CD8-positive, alpha-beta memory T cell (primary cell): Measurements from ENCODE around the gene SPDYC. TPM values are rescaled to one million over a fixed set of nuclear protein-coding genes. Genes with fewer than 3 reads are reported as not detected.

Source experiments
- CTCF ChIA-PET: fragments of 350-600 bp; sonication (Branson Sonifier 250); formaldehyde crosslinking; loops from one replicate; lab custom pipeline; 2021; ENCODE audit warnings: antibody characterized with exemption; lab: Charles Lee
- POLR2A ChIA-PET: fragments of 350-600 bp; sonication (Branson Sonifier 250); formaldehyde crosslinking; loops from one replicate; lab custom pipeline; 2021; ENCODE audit warnings: antibody characterized with exemption; lab: Charles Lee
- DNase-seq, 5 donors: peaks; one replicate each; pipeline versions ENCODE4 v3.0.0 to v3.0.0-alpha.2; 2020 to 2022; ENCODE audit warnings: mixed read lengths in 1 of 5
- H3K27ac ChIP-seq: one replicate; pipeline ENCODE4 v1.7.0; 2013; ENCODE audit warnings: low read depth, mild to moderate bottlenecking, low read length, moderate library complexity
- H3K27me3 ChIP-seq: 2 replicates; pipeline ENCODE4 v1.7.0; 2013; ENCODE audit warnings: low read length, mild to moderate bottlenecking; ENCODE audit not compliant: insufficient read depth, poor library complexity, severe bottlenecking
- H3K36me3 ChIP-seq: 2 replicates; pipeline ENCODE4 v1.7.0; 2013; ENCODE audit warnings: mild to moderate bottlenecking, low read length, moderate library complexity; ENCODE audit not compliant: insufficient read depth
- H3K4me1 ChIP-seq: 2 replicates; pipeline ENCODE4 v1.7.0; 2013; ENCODE audit warnings: mild to moderate bottlenecking, low read length, moderate library complexity; ENCODE audit not compliant: insufficient read depth
- H3K4me3 ChIP-seq: 2 replicates; pipeline ENCODE4 v1.7.0; 2013; ENCODE audit warnings: mild to moderate bottlenecking, low read length
- H3K9me3 ChIP-seq: 2 replicates; pipeline ENCODE4 v1.7.0; 2013; ENCODE audit warnings: mild to moderate bottlenecking, low read length
- H3K27ac Mint-ChIP-seq, 8 donors: one replicate each; pipeline ENCODE4 v1.8.0; 2020 to 2021; ENCODE audit warnings: mixed read lengths in 8 of 8, mild to moderate bottlenecking in 6 of 8, inconsistent platforms in 3 of 8, moderate library complexity in 3 of 8
- H3K27me3 Mint-ChIP-seq, 2 donors: one replicate each; pipeline ENCODE4 v1.8.0; 2020 to 2021; ENCODE audit warnings: mixed read lengths in 2 of 2, mild to moderate bottlenecking in 1 of 2, moderate library complexity in 1 of 2
- H3K36me3 Mint-ChIP-seq, 3 donors: one replicate each; pipeline ENCODE4 v1.8.0; 2020 to 2021; ENCODE audit warnings: mixed read lengths in 3 of 3, inconsistent platforms in 1 of 3, mild to moderate bottlenecking in 1 of 3
- H3K4me1 Mint-ChIP-seq, 3 donors: one replicate each; pipeline ENCODE4 v1.8.0; 2020 to 2021; ENCODE audit warnings: mixed read lengths in 3 of 3, inconsistent platforms in 1 of 3, mild to moderate bottlenecking in 1 of 3
- H3K4me3 Mint-ChIP-seq, 7 donors: one replicate each; pipeline ENCODE4 v1.8.0; 2020 to 2021; ENCODE audit warnings: mixed read lengths in 7 of 7, mild to moderate bottlenecking in 6 of 7, moderate library complexity in 4 of 7, inconsistent platforms in 2 of 7
- H3K9me3 Mint-ChIP-seq, 5 donors: one replicate each; pipeline ENCODE4 v1.8.0; 2020 to 2022; ENCODE audit warnings: mixed read lengths in 5 of 5, mild to moderate bottlenecking in 3 of 5, moderate library complexity in 2 of 5, inconsistent platforms in 1 of 5
- polyA plus RNA-seq: library from polyadenylated mRNA; unstranded; fragments of 300-500 nt; fragmentation: Illumina TruSeq; gene quantifications from one replicate; pipeline ENCODE4 v1.2.3, GENCODE V29; 2021
- total RNA-seq, 2 experiments: library from RNA; stranded (reverse); gene quantifications; one replicate each; pipeline ENCODE4 v1.2.3, GENCODE V29; 2021

The SPDYC gene
- total and polyA plus RNA-seq, 3 experiments from 2014 or later: not detected

- Histone ChIP-seq H3K4me1 (peaks cover 31% of the 10 kb centered on the region), H3K27ac (no peak overlapping the region), H3K9me3 (no peaks in the 10 kb centered on the region), H3K36me3 (peaks cover 49% of the 10 kb centered on the region), H3K27me3 (no peaks in the 10 kb centered on the region), H3K4me3 (no peak overlapping the region)
- CTCF ChIA-PET: interaction anchor here (0.6 to 1.7 kb wide), 6 partner anchors 10 to 120 kb away, joined by 3 to 5 read pairs (median 4); partner anchors contain the start of genes CAPN1, FAU, MRPL49 and TM7SF2
- POLR2A ChIA-PET: interaction anchor here (1.0 to 1.8 kb wide), 2 partner anchors 10 to 14 kb away, joined by 4 to 11 read pairs; partner anchors contain the start of genes FAU, MRPL49 and ZNHIT2
- peak in 1 of 5 donors; percentile 24 for DNase-seq
- H3K9me3 Mint-ChIP-seq: no peaks in the 10 kb centered on the region
- H3K36me3 Mint-ChIP-seq: peaks cover 0 to 78% (median 5%) of the 10 kb centered on the region in 3 donors
- H3K27me3 Mint-ChIP-seq: peaks cover 0 to 4% of the 10 kb centered on the region in 2 donors
- peaks cover 33 to 52% (median 36%) of the 10 kb centered on the region in 3 donors for H3K4me1 Mint-ChIP-seq
- peak overlapping the region in 7 of 8 donors; percentile 6 to 84 (median 50) for H3K27ac Mint-ChIP-seq
- H3K4me3 Mint-ChIP-seq: peak overlapping the region in 4 of 7 donors; percentile 54 to 100 (median 96)
Measured at GRCh38 chr11:65131895-65132237, 38.2 kb upstream of the SPDYC start.

DNA sequence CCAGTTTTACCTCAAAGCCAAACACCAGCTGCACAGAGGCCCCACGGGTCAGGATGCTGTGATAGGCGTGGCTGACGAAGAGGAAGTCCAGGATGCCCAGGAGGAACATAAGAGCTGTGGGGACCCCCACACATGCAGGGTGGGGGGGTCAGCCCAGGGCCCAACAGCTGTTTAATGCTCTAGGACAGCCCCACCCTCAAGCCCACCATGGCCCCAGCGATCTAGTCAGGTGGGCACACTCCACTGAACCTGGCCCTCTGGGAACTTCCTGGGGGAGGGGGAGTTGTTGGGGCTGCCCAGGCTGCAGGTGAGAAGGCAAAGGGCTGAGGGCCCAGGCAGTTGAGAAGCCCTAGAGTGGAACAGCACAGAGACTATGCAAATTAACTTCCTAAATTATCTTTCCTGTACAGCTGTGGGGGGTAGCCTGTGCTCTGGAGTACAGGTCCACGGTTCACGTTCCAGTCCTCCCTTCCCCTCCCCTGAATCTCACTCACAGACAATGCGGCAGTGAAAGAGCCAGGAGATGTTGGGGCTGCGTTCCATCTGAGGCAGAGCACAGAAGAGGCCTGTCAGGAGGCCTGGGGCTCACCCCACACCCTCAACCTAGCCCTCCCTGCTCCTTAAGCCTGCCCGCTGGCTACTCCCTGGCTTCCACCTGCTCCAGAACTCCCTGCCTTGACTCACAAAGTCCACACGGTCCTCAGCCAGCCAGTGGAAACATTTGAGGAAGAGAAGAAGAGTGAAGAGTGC lies 37.6 kb upstream of the SPDYC start:
- Histone ChIP-seq H3K36me3 (peaks cover 44% of the 10 kb centered on the region), H3K4me1 (peaks cover 31% of the 10 kb centered on the region), H3K4me3 (peak overlapping the region; percentile 99), H3K27ac (no peak overlapping the region), H3K27me3 (no peaks in the 10 kb centered on the region), H3K9me3 (no peaks in the 10 kb centered on the region)
- Mint-ChIP-seq H3K36me3 (peaks cover 0 to 73% (median 4%) of the 10 kb centered on the region in 3 donors), H3K4me3 (peak overlapping the region; percentile 71 to 100 (median 98)), H3K9me3 (no peaks in the 10 kb centered on the region), H3K27ac (peak overlapping the region in 7 of 8 donors; percentile 51 to 100 (median 99)), H3K27me3 (peaks cover 0 to 4% of the 10 kb centered on the region in 2 donors), H3K4me1 (peaks cover 33 to 52% (median 36%) of the 10 kb centered on the region in 3 donors)
- DNase-seq: peak in 1 of 5 donors; percentile 44
- POLR2A ChIA-PET: interaction anchor here (1.8 to 4.0 kb wide), 2 partner anchors 10 to 11 kb away, joined by 11 to 60 read pairs; partner anchors contain the start of genes FAU and MRPL49
- CTCF ChIA-PET: interaction anchor here (0.6 to 1.7 kb wide), 4 partner anchors 11 to 120 kb away, joined by 3 to 5 read pairs (median 4); partner anchors contain the start of genes FAU, MRPL49, TM7SF2 and ZNHIT2

DNA sequence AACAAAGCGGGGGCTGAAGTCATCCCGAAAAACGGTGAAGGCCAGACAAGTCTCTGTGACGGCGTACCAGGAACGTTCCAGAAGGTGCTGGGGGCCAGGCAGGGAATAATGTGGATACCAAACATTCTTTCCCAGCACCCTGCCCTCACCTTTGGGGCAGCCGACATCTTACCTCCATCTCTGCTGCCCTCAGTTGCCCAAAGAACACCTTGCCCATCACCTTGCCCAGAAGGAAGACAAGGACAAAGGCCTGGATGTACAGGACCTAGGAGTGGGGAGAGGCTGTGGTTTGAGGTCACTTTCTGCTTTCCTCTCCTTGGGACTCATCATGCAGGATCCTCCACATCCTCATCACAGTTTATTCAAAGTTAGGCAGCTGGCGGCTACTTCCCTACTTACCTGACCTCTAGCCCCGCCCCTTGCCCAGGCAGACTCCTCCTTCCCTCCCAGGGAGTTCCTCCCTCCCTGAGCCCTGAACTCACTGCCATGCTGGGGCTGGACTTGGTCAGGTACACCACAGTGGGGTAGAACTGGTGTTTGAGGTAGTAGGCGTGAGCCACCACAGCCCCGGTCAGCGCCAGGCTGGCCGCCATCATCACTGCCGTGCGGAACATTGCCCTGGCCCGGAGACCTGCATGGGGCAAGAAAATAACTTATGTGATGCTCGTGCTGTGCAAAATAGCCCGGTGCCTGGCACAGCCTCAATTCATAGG lies 36.9 kb upstream of the SPDYC start:
- peak overlapping the region; percentile 94 to 100 (median 98) for H3K4me3 Mint-ChIP-seq
- peaks cover 44% of the 10 kb centered on the region for H3K36me3 ChIP-seq
- H3K27me3 ChIP-seq: no peaks in the 10 kb centered on the region
- no peaks in the 10 kb centered on the region for H3K9me3 Mint-ChIP-seq
- DNase-seq: peak in 3 of 5 donors; percentile 31 to 57 (median 49)
- ChIA-PET POLR2A (interaction anchor here (0.6 to 4.0 kb wide), 4 partner anchors 11 to 463 kb away, joined by 3 to 60 read pairs (median 22); partner anchors contain the start of genes FAU, MRPL49, TM7SF2 and ZNHIT2), CTCF (interaction anchor here (2.1 to 2.2 kb wide), 2 partner anchors 11 to 182 kb away, joined by 7 read pairs; partner anchors contain the start of genes CDC42EP2, FAU and MRPL49)
- peak overlapping the region; percentile 99 for H3K4me3 ChIP-seq
- H3K27ac Mint-ChIP-seq: peak overlapping the region; percentile 98 to 100 (median 100)
- peaks cover 31% of the 10 kb centered on the region for H3K4me1 ChIP-seq
- peaks cover 35 to 52% (median 36%) of the 10 kb centered on the region in 3 donors for H3K4me1 Mint-ChIP-seq
- no peaks in the 10 kb centered on the region for H3K9me3 ChIP-seq
- peak overlapping the region; percentile 100 for H3K27ac ChIP-seq
- H3K27me3 Mint-ChIP-seq: peaks cover 0 to 4% of the 10 kb centered on the region in 2 donors
- H3K36me3 Mint-ChIP-seq: peaks cover 0 to 67% (median 4%) of the 10 kb centered on the region in 3 donors

GRCh38 chr11:65133724-65134123 lies 36.3 kb upstream of the SPDYC start:
- H3K4me1 ChIP-seq: peaks cover 31% of the 10 kb centered on the region
- POLR2A ChIA-PET: interaction anchor here (0.6 to 4.0 kb wide), 5 partner anchors 12 to 462 kb away, joined by 3 to 60 read pairs (median 16); partner anchors contain the start of genes FAU, MRPL49, SAC3D1 and TM7SF2

GRCh38 chr11:65134240-65134951 lies 35.6 kb upstream of the SPDYC start, which contains the start of gene SYVN1:
Gene SYVN1 (minus strand): TSS chr11:65134519. CDS start chr11:65133601, 918 bp downstream.
- H3K4me1 ChIP-seq: peaks cover 31% of the 10 kb centered on the region
- peaks cover 0 to 4% of the 10 kb centered on the region in 2 donors for H3K27me3 Mint-ChIP-seq
- H3K9me3 Mint-ChIP-seq: no peaks in the 10 kb centered on the region
- no peaks in the 10 kb centered on the region for H3K27me3 ChIP-seq
- H3K4me3 Mint-ChIP-seq: peak within 1 kb of the TSS; percentile 94 to 100 (median 98)
- H3K4me3 ChIP-seq: peak within 1 kb of the TSS; percentile 99
- H3K4me1 Mint-ChIP-seq: peaks cover 35 to 52% (median 36%) of the 10 kb centered on the region in 3 donors
- POLR2A ChIA-PET: interaction anchor here (0.7 to 4.0 kb wide), 16 partner anchors 10 to 816 kb away, joined by 3 to 60 read pairs (median 4); partner anchors contain the start of genes ARL2, CAPN1, CDC42EP2 and FAU
- CTCF ChIA-PET: interaction anchor here (0.6 to 2.2 kb wide), 9 partner anchors 12 to 181 kb away, joined by 3 to 9 read pairs (median 4); partner anchors contain the start of genes CDC42EP2, FAU, MRPL49 and VPS51
- DNase-seq: peak; percentile 86 to 95 (median 91)
- H3K9me3 ChIP-seq: no peaks in the 10 kb centered on the region
- H3K27ac Mint-ChIP-seq: peak within 1 kb of the TSS; percentile 98 to 100 (median 100)
- H3K27ac ChIP-seq: peak within 1 kb of the TSS; percentile 100
- peaks cover 34% of the 10 kb centered on the region for H3K36me3 ChIP-seq
- peaks cover 0 to 55% (median 4%) of the 10 kb centered on the region in 3 donors for H3K36me3 Mint-ChIP-seq

More at GRCh38 chr11:65133724-65134123, 36.3 kb upstream of the SPDYC start:
- CTCF ChIA-PET: interaction anchor here (2.1 to 2.2 kb wide), 2 partner anchors 12 to 182 kb away, joined by 7 read pairs; partner anchors contain the start of genes CDC42EP2, FAU and MRPL49
- H3K9me3 Mint-ChIP-seq: no peaks in the 10 kb centered on the region
- H3K36me3 Mint-ChIP-seq: peaks cover 0 to 61% (median 4%) of the 10 kb centered on the region in 3 donors
- peak overlapping the region; percentile 98 to 100 (median 100) for H3K27ac Mint-ChIP-seq
- peaks cover 35 to 52% (median 36%) of the 10 kb centered on the region in 3 donors for H3K4me1 Mint-ChIP-seq
- Histone ChIP-seq H3K27ac (peak overlapping the region; percentile 100), H3K9me3 (no peaks in the 10 kb centered on the region), H3K4me3 (peak overlapping the region; percentile 99), H3K27me3 (no peaks in the 10 kb centered on the region), H3K36me3 (peaks cover 41% of the 10 kb centered on the region)
- DNase-seq: no peak
- H3K27me3 Mint-ChIP-seq: peaks cover 0 to 4% of the 10 kb centered on the region in 2 donors
- peak overlapping the region; percentile 94 to 100 (median 98) for H3K4me3 Mint-ChIP-seq

DNA sequence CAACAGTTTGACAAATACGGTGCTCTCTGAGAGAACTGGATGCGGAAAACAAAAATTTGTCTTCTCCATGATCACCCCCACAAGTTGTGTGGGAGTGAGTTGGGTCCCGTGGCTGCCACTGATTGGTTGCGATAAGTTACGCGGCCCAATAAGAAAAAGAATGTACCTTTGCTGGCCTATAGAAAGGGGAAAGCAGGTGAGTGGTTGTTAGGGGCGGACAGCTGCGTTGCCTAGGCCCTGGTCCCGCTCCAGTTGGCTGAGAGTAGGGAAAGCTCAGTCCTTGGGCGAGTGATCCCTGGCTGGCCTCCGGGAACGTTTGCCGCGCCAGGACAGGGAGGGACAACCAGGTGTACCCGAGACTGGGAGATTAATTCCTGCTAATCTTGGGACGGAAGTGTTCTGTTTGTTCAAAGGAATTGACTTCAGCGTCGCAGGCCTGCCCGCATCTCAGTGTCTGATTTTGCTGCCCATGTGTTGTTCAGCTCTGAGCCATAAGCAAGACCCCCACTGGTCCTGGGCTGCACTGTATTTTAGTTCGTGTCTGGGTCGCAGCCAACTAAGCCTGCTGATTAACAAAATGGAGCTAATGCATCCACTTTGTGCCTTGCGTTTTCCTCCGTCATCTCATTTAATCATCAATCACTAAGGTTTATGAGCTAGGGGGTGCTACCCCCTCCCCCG lies 34.9 kb upstream of the SPDYC start:
- Histone ChIP-seq H3K27me3 (no peaks in the 10 kb centered on the region), H3K27ac (peak overlapping the region; percentile 100), H3K4me1 (peaks cover 31% of the 10 kb centered on the region), H3K9me3 (no peaks in the 10 kb centered on the region), H3K4me3 (peak overlapping the region; percentile 99), H3K36me3 (peaks cover 27% of the 10 kb centered on the region)
- Mint-ChIP-seq H3K36me3 (peaks cover 0 to 48% (median 4%) of the 10 kb centered on the region in 3 donors), H3K27me3 (peaks cover 0 to 4% of the 10 kb centered on the region in 2 donors), H3K27ac (peak overlapping the region; percentile 98 to 100 (median 100)), H3K9me3 (no peaks in the 10 kb centered on the region), H3K4me1 (peaks cover 35 to 52% (median 36%) of the 10 kb centered on the region in 3 donors), H3K4me3 (peak overlapping the region; percentile 94 to 100 (median 98))
- ChIA-PET POLR2A (interaction anchor here (0.6 to 4.0 kb wide), 18 partner anchors 11 to 817 kb away, joined by 3 to 60 read pairs (median 4); partner anchors contain the start of genes ARL2, CAPN1, CDC42EP2 and DPF2), CTCF (interaction anchor here (0.6 to 2.2 kb wide), 14 partner anchors 13 to 725 kb away, joined by 3 to 9 read pairs (median 4); partner anchors contain the start of genes CDC42EP2, FAU, MRPL49 and VPS51)
- DNase-seq: peak; percentile 74 to 93 (median 90)
